ENCODE data around the gene THSD7B.
"Not testable (repeated sequence)": the region's sequence is repeated elsewhere in the genome, so short reads cannot be mapped to it uniquely, and the experiment has no call there.

THSD7B gene

DNA sequence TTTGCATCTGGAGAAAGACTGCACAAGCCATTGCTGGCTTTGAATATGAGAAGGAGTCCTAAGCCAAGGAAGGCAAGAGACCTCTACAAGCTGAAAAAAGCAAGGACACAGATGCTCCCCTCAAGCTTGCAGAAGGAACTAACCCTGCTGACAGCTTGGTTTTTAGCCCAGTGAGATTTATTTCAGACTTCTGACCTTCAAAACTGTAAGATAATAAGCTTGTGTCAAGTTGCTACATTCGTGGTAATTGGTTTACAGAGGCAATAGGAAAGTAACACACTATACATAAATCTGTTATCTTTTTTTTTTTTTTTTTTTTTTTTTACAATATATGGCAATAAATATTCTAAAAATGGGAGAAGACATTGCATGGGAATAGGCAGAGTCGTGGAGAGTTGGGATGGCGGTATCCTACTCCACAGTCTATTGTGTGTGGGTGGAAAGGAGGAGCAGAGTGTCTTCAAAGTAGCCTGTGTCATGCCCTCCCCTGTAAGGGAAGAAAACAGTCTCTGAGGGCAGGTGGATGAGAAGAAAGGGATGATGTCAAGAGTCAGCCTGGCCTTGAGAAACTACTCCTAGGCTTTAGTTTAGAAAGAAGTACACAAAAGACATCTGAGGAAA lies 196.9 kb downstream of the THSD7B start:
- no peak for DNase-seq

DNA sequence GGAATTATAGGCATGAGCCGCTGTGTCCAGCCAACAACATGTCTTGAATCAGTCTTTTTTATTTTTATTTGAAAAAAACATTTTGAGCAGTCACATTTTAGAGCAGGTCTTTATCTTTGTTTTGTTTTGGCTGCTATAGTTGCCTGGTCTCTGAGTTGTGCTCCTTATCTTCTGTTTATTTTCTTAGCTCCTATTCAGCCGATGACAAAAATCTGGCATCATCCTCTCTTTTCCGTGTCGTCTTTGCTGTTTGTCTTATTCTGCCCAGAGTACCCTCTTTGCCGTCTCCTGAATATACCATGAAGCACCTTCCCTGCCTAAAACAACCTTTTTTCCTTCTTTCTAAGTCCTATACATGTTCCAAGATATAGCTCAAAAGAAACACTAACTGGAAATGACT lies 201.1 kb downstream of the THSD7B start:
- DNase-seq: no peak

DNA sequence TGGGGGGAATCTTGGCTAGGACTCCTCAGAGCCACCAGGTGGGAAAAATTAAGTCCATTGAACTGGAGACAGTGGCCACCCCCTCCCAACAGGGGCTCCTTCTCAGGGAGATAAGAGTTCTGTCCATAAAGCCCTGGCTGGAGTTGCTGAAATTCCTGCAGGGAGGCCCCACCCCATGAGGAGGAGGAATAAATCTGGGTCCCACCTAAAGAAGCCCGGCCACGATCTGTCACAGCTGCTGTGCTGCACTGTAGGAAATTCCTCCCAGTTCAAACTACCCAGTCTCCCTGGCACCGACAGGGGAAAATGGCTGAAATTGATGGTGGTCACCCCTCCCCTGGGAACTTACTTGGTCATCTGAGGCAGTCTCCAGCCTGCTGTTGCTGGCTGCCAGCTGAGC lies 215.0 kb downstream of the THSD7B start:
- DNase-seq: no peak

DNA sequence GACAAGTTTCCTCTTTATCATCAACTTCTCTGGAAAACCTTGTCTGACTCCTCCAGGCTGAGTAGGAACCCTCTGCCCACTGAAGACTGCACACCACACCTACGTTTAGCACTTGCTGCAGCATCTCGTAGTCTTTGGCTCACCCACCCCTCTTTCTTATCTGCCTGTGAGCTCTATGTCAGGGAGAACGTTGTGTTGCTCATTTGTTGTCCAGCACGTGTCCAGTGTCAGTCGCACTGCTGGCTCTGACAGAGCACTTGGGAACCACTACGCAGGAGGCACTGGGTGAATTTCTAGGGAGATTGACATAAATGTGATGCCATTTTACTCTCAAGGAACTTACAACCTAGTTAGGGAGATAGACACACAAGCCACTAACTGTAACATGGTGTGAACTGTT lies 216.3 kb downstream of the THSD7B start:
- DNase-seq: not testable (repeated sequence)

DNA sequence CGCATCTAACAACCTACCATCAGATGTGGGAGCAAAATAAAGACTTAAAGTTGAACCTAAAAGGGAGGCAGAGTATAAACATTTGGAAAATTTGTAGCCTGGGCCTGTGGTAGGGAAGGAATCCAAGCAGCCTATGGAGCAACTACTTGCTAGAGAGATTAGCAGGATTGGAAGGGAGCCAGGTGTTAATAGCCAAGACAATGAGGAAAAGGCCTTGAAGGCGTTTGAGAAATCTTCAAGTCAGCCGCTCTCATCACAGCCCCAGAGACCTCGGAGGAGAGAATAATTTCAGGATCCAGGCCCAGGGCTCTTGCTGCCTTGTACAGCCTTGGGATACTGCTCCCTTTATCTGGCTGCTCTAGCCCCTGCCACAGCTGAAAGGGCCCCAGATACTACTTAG lies 219.7 kb downstream of the THSD7B start:
- no peak for DNase-seq

DNA sequence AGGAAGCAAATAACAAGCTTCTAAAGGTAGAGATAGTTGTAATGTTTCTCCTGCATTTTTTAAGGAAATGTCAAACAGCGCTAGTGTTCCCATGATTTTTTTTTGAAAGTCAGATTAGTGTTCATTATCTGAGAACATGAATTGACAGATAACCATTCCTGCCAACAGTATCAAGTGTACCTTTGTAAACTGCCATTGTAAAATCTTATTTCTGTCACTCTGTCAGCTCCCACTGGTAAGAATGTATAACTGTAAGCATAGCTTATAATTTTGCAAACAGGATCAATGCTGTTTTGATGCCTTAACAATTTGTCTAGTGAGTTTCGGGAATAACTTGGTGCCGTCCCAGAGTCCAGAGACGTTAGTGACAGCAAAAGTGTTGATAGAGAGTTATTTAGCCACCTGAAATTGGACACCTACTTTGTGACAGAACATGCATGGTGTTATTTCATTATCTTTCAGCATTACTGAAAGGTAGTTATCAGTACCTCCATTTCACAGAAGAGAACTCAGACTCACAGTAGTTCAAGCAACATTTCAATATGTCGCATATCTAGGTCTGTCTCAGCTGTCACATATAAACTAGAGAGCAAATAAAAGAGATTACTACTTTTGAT lies 221.4 kb downstream of the THSD7B start:
- no peak for DNase-seq

DNA sequence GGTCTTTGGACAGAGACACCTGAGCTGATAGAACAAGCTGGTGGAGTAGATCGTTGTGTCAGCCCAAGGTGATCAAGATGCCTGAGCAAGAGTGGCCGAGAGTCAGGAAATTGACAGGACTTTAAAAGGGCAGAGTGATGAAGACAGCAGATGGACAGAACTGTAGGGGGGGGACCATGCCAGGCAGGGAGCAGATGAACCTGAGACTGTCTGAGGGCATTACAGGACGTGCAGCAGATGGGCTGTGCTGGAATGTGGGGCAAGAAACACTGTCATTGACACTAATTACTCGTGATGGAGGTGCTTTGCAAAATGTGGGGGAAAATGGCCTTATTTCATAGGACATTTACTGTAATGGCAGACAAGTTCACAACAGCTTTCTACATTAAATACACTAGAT lies 225.0 kb downstream of the THSD7B start:
- DNase-seq: no peak

DNA sequence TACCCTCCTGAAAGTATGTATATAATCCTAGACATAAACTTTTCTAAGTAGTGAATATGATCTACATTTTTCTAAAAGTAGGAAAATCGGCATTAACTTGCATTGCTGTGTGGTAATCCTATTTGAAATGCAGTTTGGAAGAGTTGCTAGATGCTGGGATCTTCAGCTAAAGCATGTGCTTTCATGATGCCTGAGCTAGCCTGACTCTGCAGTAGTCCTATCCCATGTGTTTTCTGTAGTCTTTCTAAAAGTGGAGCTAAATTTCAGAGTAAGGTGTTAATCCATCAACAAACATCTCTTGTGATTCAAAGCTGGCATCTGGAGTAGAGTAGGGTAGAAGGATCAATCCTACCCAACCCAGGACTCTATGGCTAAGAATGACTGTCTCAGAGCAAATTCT lies 229.4 kb downstream of the THSD7B start:
- no peak for DNase-seq

DNA sequence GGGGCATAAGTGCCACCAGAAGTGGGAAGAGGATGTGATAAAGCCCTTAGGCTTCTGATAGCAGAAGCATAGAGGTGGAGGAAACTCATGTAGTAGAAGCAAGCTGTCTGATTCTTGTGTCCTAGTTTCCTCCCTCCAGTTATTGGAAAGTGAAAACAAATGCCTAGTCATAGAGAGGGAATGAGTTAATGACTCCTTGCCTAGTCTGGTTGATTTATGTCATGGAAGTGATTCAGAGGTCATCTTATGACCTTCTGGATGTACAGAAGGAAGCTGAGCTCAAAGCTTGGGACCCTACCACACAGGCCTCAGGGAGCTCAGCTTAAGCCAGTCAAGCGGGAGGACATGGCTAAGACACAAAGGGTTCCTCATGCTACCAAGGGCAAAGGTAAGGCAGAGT lies 232.2 kb downstream of the THSD7B start:
- DNase-seq: no peak

DNA sequence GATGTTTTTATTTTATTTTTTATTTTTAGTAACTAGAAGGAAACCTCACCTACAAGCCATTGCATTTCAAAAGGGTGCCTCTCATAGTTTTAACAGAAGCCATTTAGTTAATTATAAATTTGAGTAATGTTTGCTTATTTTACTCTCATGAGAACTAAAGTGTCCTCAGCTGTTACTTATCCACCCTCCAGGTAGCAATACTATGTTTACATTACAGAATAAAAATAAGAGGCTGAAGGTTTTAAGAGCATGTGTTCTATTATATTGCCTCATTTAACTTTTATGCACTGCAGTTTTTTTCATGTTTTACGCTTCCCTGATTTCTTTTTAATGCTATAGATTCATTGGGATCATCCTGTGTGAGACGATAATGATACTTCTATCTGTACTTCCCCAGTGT lies 235.5 kb downstream of the THSD7B start:
- DNase-seq: no peak

DNA sequence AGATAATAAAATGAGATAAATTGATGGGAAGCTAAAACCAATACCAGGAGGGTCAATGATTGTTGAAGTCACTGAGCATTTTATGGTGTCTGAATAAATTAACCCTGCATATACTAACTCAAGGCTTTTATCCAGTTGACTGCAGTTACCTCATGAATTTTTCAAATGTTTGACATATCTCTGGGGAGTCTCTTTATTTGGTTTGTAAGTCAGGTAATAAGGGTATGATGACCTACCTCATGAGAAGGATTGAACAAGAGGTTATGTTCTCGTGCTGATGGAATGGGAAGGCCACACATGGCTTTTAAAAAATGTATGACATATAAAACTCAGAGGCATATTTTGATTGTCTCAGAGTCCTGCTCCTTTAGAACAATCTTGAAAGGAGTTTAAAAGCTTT lies 237.6 kb downstream of the THSD7B start:
- DNase-seq: no peak

DNA sequence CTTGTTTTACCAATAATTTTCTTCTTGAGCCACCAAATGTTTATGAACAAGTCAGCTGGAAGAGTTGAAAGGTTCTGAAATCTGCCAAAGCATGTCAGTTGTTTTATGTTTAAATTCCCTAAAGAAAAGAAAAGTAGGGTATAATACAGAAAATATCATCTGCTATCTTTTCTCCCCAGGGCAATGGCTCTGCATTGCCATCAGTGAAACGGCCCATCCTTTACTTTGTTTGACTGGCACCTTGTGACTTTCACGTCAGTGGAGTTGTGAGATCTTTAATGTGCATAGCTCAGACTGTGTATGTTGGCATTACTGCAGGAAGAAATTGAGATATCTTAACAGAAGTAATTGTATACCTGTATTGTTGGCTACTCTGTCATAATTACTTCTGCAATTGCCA lies 239.9 kb downstream of the THSD7B start:
- no peak for DNase-seq

DNA sequence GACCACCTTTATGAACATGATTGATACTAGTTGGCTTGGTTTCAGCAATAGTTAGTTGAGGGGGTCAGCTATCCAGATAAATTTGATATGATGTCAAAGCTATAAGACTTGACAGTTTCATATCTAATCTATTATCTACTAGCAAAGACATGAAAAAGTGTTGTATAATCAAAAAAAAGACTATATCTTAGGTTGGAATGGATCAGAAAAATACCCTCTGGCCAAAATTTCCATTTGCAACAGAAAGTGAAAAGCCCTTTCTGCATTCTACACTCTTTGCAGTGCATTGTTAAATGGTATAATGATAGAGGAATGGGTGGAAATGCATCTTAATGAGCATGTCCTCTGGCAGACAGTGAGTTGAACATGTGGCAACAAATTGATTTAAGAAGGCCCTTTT lies 242.6 kb downstream of the THSD7B start:
- no peak for DNase-seq

DNA sequence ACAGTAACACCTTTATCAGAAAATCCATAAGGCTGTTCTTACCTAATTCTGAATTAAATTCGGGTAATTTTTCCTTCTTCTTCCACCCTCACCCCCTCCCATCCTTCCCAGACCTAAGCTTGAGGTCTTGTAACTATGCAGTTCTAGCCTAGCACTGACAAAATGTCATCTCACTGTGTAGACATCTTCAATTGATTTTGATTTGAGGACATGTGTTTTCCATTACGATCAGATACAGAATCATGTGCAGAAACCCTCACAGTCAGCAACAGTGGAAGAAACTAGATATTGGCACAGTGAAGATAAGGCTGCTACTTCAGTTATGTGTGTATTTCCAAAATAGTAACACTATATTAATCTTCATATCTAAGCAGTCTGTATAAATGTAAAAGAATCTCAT lies 244.6 kb downstream of the THSD7B start:
- no peak for DNase-seq

DNA sequence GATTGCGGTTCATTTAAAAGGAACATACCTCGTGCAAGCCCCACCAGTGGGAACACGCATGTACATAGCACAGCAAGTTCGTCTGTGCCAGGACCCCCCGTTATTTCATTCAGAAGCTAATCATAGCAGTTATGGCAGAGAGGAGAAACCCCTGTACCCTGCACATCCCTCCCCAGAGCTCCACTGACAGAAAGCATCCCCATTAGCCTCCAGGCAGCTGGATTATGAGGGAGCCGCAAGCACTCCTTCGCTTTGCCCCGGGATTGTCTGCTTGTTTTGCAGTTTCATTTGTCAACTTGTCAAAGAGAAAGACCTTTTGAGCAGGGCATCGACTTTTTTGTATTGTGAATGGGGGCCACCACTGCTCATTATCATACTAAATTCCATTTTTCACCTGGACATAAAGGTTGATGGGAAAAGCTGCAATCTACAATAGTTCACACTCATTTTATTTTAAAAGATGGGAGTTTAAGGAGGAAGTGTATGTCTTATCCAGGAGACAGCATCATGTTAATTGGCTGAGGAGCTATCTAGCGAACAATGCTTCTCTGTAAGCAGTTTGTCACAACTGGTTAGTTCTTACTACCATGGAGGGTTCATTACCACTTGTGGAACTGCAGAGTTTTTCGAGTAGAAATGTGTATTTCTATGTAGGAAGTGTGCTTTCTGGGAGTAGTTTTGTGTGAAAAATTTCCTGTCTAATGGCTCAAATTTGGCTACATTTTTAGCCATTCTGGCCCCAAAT lies 255.3 kb downstream of the THSD7B start:
- no peak for DNase-seq

DNA sequence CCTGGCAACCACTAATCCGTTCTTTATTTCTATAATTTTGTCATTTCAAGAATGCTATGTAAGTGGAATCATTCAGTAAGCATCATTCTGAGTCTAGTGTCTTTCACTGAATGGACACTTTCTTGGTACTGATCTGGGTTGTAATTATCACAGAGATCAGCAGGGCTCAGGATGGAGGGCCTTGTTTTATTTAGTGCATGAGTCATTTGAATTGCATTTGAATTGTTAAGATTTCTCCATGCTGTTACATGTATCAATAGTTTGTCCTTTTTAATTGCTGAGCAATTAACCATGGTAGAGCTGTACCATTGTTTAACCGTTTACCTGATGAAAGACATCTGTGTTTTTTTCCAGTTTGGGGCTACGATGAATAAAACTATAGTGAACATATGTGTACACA lies 256.4 kb downstream of the THSD7B start:
- no peak for DNase-seq

DNA sequence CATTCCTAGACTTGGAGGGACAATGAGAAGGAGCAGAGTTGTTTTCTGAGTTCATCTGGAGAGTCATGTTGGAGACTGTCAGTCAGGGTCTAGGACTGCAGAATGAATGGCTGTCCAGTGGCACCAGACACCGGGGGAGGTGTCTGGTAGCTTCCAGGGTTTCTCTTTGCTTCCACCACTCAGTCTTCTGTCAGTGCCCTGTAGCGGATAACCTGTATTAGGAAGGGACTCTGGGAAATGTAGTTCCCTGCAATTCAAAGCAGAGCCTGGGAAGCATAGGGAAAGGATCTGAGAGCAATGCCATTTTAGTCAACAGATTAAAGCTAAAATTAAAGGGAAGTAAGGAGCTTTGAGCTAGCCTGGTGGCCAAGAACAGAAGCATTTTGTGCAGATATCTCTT lies 257.9 kb downstream of the THSD7B start:
- DNase-seq: no peak

DNA sequence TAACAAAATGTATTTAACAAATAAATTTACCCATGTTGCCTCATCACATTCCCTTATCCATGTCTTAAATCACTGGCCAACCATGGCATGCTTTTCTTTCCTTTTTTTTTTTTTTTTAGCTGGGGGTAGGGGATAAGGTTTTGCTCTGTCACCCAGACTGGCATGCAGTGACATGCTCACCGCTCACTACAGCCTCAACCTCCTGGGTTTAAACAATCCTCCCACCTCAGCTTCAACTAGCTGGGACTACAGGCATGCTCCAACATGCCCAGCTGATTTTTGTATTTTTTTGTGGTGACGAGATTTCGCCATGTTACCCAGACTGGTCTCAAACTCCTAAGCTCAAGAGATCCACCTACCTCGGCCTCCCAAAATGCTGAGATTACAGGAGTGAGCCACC lies 266.4 kb downstream of the THSD7B start:
- DNase-seq: no peak

DNA sequence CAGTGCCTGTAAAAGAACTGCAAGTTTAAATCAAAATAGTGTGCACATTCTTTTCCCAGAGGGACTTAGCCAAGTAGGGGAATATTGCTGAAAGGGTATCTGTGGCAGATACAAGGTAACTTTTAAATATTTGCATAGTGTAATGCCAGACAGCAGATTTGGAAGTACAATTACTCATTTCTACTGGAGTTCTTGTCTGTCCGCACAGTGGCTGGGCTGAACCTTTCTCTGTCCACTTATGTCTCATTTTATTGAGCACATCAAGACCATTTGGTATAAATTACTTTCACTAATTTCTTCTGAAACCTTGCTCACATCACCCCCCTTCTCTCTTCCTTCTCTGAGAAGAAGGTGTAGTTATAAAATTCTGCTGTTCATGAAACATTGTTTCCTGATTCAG lies 271.3 kb downstream of the THSD7B start:
- no peak for DNase-seq

DNA sequence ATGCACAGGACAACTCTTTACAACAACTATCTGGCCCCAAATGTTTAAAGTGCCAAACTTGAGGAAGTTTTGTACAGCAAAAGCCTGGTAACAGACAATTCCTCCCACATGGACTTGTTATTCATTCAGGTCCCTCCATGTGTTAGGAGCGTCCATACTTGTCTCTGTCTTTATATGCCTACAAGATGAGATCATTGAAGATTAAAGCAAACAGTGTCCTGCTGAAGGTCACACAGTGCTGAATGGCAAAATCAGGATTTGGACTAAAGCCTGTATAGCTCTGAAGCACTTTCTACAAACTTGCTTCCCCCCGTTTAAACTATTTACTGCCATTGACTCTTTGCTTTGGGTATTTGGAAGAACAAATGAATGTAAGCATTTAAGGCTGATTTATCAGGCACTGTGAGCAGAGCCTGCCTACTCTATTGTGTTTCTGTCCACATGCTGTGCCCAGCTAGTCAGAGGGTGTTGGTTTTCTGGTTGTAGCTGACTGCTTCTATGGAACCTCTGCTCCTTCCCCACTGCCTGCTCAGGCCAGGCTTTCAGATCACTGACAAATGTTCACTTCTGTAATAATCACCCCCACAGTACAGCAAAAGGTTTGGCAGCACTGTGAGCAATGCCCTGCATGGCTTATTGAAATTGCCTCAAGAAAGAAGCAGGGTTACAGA lies 274.3 kb downstream of the THSD7B start:
- no peak for DNase-seq

DNA sequence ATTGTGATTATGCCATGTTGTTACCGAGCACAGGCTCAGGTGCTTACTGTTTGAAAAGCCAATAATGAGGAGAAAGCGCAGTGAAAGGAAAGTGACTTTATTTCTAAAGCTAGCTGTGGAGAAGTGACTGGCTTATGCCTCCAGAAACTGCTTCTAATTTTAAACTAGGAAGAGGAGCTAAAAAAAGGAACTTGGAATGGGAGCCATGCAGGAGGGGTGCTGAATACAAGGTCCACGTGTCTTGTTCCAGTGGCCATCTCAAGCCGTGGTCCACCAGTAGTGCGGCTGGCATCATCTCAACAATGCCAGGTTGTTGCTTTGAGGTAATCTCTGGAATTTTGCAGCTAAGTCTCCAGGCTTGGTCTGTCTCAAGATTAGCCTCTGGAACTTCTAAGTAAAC lies 282.0 kb downstream of the THSD7B start:
- no peak for DNase-seq

DNA sequence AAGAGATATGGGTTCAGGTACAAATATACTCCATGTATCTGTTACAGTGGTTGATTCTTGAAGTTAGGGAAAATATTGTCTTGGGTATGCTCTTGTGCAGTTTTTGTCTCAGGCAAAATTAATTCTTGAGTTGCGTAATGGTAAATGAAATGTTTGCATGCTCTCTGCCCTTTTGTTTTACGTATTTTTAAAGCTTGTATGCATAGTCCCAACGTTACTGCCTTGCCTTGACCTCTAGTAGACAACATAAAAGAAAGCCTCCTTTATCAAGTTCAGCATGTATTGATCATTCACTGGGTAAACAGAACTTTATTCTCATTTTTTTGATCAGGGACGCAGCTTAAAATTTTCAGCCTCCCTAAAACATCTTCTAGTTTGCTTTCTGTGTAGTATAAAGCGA lies 283.1 kb downstream of the THSD7B start:
- no peak for DNase-seq

DNA sequence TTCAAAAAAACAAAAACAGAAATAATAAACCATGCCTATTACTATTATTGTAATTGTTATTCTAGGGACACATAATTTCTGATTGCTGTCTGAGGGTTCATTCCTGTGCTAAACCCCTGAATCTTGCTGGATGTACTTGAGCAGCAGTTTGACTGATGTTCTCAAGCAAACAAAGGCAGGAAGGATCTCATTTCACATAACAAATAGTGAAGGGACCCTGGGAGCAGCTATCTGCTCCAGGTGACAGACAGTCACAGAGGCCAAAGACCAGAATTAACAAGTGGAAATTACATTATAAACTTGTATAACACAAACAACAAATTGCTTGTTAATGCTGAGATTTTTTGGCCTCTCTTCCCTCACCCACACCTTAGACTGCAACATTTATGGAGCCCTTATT lies 284.2 kb downstream of the THSD7B start:
- DNase-seq: no peak

DNA sequence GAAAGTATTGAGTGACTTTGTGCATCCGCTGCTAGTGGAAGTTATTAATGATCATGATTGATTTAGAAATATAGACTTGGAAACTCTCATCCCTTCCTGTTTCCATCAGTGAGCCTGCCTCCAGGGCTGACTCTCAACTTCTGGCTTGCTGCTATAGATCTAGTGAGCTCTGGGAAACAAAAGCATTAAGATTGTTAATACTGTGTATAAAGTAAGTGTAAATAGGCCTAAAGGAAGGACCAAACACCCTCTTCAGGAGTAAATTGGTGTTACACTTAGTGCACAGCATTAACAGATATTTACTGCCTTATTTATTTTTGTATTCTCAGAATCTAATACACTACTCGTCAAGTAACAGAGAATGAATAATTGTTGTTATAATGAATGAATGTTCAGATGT lies 285.6 kb downstream of the THSD7B start:
- no peak for DNase-seq

Data from T-helper 9 cell (primary cell).